HG03342 (cell line): ENCODE results near the gene C1QA.
"Not testable (repeated sequence)": the region's sequence is repeated elsewhere in the genome, so short reads cannot be mapped to it uniquely, and the experiment has no call there.

Source experiments
- ATAC-seq: cut with Tn5 transposase; IDR thresholded peaks from one replicate; pipeline ENCODE4 v1.9.1; 2021; ENCODE audit warnings: mild to moderate bottlenecking, moderate library complexity; ENCODE audit not compliant: unreplicated experiment

C1QA gene

DNA sequence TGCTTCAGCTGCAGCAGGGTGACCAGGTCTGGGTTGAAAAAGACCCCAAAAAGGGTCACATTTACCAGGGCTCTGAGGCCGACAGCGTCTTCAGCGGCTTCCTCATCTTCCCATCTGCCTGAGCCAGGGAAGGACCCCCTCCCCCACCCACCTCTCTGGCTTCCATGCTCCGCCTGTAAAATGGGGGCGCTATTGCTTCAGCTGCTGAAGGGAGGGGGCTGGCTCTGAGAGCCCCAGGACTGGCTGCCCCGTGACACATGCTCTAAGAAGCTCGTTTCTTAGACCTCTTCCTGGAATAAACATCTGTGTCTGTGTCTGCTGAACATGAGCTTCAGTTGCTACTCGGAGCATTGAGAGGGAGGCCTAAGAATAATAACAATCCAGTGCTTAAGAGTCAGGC, 2.9 kb downstream of the C1QA start:
- ATAC-seq: no peak

DNA sequence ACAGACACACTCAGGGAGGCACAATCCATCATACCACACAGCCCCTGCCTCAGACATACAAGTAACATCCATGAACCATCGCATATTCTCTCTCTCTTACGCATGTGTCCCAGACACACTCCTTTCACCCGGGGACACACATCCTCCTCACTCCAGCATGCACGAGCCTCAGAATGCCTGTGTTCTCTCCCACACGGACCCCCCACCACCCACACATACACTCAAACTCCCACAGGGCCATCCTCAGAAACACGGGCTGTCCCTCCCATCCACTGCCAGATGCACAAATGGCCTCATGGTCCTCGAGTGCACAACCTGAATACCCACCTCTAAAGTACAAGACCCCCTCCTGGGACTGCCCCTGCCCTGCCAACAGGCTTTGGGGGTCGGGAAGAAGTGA, 4.8 kb downstream of the C1QA start:
- no peak for ATAC-seq

DNA sequence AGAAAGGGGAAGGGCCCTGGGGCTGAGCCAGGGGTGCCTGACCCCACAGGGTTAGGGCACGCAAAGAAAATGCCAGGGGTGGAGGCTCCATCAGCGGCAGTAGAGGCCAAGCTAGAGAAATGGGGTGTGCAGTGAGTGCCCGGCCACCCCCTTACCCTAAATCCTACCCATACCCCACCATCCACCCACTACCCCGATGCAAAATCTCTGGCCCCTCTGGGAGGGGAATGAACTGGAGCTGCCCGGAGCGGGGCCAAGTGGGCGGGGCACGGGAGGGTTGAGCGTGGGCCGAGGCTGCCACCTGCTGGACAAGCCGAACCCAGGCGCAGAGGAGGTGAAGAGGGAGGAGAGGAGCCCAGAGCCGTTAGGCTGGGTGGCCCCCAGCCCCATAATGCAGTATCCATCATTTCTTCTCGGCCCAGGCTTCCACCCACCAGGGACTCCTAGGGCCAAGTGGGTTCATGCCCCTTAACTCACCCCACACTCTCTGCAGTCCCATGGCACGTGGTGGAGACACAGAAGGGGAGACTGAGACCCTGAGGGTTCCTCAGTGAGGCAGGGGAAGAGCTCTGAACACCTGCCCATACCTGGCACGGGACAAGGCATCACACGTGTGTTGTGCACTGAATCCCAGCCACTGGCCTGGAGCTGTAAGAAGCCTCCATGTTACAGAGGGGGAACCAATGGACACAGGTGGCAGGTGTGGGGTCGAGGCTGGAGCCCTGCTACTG, 5.6 kb downstream of the C1QA start:
- ATAC-seq: no peak

DNA sequence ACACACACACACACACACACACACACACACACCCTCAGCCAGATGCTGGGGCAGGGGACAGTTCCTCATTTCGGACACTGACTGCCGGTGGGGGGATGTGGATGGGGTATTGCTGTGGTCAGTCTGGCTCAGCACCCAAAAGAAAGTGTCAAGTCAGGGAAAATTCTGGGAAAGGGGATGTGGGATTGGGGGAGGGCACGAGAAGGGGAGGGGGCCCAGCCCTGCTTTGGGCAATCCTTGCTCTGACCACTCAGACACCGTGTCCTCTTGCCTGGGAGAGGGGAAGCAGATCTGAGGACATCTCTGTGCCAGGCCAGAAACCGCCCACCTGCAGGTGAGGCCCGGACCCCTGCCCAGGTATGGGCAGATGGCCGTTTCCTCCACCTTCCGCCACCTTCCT, 7.0 kb downstream of the C1QA start, which contains the start of gene C1QC:
TSS of gene C1QC (plus strand) at position 253 of the 400 bp plus-strand sequence. CDS start 391 bp downstream, outside the sequence.
- no peak for ATAC-seq

DNA sequence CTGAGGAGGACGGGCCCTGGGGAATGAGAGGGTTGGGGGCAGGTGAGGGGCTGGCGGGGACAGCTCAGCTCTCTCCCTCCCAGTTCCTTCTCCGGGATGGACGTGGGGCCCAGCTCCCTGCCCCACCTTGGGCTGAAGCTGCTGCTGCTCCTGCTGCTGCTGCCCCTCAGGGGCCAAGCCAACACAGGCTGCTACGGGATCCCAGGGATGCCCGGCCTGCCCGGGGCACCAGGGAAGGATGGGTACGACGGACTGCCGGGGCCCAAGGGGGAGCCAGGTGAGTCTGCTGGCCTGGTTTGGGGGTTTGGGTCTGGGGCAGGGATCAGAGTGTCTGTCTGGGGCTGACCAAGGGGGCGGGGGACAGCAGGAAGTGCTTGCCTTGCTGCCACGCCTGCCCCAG, 7.5 kb downstream of the C1QA start:
- no peak for ATAC-seq

DNA sequence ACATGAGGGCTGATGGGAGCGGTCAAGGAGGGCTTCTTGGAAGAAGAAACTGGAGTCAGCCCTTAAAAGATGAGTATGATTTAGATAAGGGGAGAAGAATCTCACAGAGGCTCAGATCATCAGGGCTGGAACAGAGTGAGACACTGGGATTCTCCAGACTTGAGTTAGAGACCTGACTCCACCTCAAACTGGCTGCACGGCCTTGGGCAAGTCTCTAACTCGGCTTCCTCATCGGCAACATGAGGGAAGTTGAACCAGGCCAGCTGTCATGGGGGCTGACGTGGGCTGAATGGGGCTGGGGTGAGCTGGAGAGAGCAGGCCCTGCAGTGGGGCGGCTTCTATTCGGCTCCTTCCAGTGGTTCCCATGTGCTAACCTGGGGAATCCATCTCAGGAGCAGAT, 9.5 kb downstream of the C1QA start:
- no peak for ATAC-seq

DNA sequence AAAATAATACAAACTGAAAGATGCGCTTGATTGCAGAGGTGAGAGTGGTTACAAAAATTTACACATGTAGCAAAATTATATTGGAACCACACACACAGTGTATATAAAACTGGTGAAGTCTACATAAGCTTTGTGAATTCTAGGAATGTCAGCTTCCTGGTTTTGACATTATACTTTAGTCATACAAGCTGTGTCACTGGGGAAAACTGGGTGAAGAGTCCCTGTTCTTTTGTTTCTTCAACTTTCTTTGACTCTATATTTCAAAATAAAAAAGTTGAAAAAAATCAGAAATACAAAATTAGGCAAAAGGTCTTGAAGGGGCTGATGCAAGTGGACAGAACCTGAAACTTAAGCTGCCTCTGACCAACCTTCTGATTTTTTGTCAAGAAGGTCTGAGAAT, 10.0 kb downstream of the C1QA start:
- ATAC-seq: no peak

DNA sequence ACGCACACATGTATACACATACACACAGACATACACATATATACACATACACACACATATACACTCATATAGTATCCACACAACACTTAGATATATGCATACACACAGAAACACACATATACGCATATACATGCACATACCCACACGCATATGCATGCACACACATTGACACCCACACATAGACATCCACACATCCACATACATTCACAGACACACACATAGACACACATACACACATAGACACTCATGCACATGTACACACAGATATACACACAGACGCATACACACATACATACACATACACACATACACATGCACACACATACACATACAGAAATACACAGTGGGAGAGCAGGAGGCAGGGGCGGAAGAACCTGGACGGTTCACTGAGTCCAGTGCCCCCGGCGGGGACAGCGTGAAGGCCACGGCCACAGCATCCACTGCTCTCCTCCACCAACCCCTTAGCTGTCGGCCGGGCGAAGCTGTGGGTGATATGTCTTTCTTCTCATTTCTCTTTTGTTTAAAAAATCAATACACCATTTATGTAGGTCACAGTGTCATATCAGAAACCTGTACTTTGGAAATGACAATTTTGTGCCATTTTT, 13.8 kb downstream of the C1QA start:
- ATAC-seq: no peak

DNA sequence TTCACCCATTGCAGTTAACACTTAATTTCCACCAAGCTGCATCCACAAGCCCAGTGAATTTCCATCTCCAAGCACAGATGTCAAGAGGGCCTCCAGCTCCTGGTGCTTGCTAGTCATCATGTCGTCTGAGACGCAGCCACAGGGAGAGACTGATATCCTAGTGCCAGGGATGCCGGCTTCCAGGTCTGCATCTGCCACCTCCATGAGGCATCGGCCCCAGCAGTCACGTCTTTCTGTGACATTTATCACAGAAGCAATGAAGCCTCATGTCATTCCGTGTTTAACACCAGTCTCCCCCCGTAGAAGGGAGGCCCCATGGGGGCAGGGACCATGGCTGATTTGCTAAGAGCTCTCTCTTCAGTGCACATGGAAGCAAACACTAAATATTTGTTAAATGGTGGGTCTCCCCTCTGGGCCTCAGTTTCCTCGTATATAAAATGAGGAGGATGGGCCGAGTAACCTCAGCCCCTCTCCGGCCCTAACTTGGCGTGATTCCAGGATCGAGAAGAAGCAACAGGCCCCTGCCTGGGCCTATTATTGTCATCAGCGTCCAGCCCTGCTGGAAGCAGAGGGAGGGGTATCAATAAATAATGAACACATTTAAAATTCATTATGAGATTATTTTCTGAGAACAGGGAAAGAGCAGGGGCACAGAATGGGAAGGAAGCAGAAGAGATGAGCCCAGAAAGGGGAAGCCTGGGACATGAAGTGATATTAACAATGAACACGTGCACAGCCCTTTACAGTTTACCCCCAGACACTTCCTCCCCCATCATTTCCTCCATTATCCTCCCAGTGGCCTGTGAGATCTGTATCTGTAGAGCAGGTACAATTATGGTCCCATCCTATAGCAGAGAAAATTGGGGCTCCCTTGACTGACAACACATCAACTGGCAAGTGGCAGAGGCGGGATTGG, 15.8 kb downstream of the C1QA start:
- no peak for ATAC-seq

DNA sequence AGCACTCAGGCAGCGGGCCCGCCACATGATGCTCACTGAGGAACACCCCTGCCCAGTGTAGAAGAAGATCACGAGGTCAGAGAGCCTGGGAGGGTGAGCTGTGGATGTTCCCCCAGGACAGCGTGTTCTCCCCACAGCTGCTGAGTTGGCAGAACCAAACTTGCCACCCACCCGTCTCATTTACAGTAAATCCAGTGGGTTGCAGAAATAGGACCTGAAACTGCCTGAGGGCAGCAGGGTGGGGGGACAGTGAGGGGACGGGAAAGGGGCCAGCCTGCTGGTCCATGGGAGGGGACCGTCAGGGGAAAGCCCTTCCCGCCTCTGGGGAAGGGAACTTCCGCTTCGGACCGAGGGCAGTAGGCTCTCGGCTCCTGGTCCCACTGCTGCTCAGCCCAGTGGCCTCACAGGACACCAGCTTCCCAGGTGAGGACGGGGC, 16.5 kb downstream of the C1QA start, which contains the start of gene C1QB:
TSS of gene C1QB (plus strand) at position 356 of the 436 bp plus-strand sequence. CDS start 6,227 bp downstream, outside the sequence.
- no peak for ATAC-seq

DNA sequence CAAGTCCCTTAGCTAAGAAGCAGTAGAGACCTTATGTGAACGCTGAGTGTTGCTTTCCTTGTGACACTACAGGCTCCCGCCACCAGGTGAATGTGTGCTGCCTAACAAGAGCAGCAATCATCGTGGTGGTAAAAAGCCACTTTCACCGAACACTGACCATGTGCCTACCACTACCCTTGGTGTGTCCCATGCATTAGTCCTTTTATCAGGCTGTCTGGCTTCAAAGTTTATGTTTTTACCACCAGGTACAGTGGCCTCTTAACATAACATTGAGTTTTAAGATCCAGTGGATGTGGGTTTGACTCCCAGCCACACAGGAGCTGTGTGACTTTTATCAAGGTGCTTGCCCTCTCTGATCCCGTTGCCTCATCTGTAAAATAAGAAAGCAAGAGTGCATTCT, 18.3 kb downstream of the C1QA start:
- ATAC-seq: no peak

DNA sequence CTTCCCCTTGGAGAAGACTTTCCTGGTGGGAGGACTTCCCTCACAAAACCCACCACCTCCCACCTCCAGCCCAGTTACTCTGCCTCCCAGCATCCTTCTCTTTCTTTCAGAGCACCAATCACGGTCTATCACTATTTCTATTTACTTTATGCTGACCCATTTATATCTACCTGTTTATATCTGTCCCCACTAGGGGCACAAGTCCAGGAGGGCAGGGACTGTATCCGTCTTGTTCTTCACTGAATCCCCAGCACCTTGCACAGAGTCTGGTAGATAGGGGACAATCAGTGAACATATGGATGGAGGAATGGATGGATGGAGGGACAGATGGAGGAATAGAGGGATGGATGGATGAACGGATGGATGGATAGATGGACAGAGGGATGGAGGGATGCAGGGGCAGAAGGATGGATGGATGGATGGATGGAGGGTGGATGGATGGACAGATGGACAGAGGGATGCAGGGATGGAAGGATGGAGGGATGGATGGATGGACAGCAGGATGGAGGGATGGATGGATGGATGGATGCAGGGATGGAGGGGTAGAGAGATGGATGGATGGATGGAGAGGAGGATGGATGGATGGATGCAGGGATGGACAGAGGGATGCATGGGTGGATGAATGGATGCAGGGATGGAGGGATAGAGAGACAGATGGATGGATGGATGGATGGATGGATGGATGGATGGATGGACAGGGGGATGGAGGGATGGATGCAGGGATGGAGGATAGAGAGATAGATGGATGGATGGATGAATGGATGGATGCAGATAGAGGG, 22.1 kb downstream of the C1QA start:
- no peak for ATAC-seq

DNA sequence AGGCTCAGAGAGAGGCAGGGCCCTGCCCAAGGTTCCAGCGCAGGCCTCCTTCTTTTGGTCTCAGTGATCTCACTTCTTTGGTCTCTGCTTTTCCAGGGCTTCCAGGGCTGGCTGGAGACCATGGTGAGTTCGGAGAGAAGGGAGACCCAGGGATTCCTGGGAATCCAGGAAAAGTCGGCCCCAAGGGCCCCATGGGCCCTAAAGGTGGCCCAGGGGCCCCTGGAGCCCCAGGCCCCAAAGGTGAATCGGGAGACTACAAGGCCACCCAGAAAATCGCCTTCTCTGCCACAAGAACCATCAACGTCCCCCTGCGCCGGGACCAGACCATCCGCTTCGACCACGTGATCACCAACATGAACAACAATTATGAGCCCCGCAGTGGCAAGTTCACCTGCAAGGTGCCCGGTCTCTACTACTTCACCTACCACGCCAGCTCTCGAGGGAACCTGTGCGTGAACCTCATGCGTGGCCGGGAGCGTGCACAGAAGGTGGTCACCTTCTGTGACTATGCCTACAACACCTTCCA, 24.4 kb downstream of the C1QA start:
- ATAC-seq: no peak

DNA sequence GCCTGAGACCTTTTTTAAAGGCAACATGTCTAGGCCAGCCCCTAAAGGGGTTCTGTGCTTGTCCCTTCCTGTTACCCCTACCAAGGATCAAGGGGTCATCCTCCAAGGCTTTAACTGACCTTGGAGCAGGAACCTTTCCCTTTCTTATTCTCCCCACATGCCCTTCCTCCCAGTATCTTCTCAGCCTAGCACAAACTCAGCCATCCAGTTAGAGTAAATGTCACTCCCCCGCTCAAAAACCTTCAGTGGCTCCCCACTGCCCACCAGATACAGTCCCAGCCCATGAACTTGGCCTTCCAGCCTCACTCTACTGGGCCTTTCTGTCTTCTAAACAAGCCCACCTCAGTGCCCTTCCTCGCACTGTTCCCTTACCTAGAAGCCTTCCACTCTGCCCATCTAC, 25.5 kb downstream of the C1QA start:
- no peak for ATAC-seq

DNA sequence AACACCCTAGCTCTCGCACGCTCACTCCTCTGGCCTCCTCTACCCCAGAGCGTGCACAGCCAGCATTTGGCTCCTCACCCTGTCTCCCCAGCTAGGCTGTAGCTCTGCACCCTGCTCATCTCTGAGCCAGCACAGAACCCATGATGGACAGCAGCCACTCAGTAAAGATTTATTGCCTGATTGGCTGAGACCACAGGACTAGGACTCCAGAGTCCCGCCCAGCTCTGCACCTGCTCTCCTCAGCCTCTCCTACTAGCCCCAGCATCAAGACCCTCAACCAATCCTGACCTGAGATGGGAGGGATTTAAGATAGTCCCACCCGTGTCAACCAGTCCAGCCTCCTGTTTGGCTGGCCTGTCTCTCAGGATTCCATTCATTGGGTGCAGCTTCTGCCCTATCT, 25.9 kb downstream of the C1QA start:
- no peak for ATAC-seq

DNA sequence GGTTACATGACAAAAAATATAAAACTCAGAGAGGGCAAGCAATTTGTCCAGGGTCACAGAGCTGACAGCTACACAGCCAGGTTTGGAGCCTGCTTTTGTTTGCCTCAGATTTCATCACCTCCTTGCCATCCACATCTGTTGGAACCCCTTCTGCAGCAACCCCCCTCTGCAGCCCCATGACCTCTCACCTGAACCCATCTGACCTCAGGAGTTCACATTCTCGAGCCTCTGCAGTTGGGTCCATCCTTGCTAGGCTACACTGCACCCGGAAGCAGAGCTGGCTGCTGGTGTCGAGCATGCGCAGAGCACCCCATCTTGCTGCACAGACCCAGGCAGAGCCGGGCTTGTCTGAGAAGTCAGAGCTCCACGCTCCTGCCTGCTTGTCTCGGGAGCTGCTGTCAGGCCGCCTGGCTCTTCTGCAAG, 26.6 kb downstream of the C1QA start:
- ATAC-seq: no peak

DNA sequence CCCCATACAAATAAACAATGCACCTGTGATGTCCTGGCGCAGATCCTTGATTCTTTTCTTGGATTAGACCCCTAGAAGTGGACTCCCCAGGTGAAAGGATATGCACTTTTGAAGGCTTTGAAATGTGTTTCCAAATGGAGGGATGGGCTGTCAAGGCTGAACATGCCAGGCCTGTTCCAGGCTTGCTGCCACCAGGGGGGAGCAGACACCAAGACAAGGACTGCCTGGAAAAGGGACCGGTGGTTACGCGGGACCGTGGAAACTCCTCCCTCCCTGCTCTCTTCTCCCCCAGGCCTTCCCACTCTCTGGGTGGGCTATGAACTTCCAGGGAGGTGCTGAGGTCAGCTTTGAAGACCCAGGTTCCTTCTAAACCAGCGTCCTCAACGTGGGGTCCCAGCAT, 29.3 kb downstream of the C1QA start:
- no peak for ATAC-seq

DNA sequence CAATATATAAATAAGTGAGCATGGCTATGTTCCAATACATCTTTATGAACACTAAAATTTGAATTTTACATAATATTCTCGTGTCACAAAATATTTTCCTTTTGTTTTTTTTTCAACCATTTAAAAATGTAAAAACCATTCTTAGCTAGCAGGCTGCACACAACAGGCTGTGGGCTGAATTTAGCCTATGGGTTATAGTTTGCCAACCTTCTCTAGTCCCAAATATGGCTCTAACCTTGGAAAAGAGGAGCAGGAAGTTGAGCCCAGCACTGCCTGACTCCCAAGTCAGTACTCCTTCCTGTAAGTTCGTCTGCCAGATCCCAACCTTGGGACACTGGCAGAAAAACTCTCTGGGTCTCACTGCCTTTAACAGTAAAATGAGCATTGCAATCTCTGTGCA, 30.0 kb downstream of the C1QA start:
- ATAC-seq: no peak

DNA sequence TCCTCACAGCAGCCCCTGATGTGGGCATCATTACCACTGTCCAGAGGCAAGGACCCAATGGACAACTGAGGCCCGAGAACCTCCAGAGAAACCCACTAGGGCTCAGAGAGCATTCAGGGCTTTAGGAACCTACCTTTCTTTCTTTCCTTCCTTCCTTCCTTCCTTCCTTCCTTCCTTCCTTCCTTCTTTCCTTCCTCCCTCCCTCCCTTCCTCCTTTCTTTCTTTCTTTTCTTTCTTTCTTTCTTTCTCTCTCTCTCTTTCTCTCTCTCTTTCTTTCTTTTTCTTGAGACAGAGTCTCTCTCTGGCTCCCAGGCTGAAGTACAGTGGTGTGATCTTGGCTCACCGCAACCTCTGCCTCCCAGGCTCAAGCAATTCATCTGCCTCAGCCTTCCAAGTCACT, 32.4 kb downstream of the C1QA start:
- ATAC-seq: not testable (repeated sequence)

DNA sequence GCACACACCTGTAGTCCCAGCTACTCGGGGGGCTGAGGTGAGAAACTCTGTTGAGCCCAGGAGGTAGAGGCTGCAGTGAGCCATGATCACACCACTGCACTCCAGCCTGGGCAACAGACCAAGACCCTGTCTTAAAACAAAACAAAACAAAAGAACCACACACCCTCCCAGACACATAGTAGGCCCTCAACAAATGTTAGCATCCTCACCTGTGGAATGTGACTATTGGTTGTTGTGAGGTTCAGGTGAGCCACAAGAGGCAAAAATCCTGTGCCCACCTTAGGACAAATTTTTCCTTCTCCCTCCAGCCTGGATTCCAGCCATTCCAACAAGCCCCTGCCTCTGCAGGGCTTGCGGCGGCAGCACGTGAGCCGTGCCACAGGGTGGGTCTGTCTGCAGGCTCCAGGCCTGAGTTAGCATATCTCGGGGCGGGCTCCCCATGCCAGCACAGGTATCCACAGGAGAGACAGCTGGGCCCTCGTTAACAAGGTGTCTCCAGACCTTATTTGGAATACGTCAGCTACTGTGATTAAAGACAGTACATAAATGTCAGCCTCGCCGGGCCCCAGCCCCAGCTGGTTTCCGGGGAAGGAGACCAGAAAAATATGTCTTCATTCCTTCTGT, 34.0 kb downstream of the C1QA start:
- ATAC-seq: no peak
